ES-I3 (cell line): ENCODE data around the gene TNFRSF8.

ENCODE experiments used
- H3K36me3 ChIP-seq: 2 replicates; pipeline ENCODE4 v1.6.1; 2013; ENCODE audit warnings: mild to moderate bottlenecking, low read length, control low read depth, moderate library complexity; ENCODE audit not compliant: insufficient read depth
- H3K4me1 ChIP-seq: 2 replicates; pipeline ENCODE4 v1.6.1; 2013; ENCODE audit warnings: mild to moderate bottlenecking, control low read depth, low read length; ENCODE audit not compliant: insufficient read depth
- H3K9ac ChIP-seq: 2 replicates; pipeline ENCODE4 v1.6.1; 2013; ENCODE audit warnings: low read depth, mild to moderate bottlenecking, low read length, moderate library complexity
- H3K9me3 ChIP-seq: 2 replicates; pipeline ENCODE4 v1.6.1; 2013; ENCODE audit warnings: mild to moderate bottlenecking, low read length, moderate library complexity; ENCODE audit not compliant: control insufficient read depth, insufficient read depth

Gene TNFRSF8

GRCh38 chr1:12180315-12180714 lies 117.2 kb downstream of the TNFRSF8 start:
- no peaks in the 10 kb centered on the region for H3K36me3 ChIP-seq
- peaks cover 19% of the 10 kb centered on the region for H3K4me1 ChIP-seq
- H3K9ac ChIP-seq, result no peak overlapping the region
- H3K9me3 ChIP-seq, result 0 out of 2 replicates have a peak, but pooled peaks cover 1% of the 10 kb centered on the region

DNA sequence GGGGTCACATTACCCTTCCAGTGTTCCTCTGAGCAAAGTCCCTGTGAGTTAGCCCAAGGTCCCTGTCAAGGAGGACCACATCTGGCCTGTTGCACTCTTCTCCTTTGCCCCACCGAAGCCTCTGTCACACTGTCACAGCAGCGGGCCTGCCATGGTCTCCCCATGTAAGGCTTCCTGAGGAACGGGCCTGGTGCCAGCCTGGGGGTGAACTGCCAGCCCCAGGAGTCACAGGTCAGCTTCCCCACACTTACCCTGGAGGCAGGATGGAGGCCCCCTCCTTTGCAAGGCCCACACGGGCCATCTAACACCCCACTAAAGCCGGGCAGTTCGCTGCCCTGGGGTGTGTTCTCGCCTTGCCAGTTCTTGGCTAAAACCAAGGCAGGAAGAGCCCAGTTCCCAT lies 117.8 kb downstream of the TNFRSF8 start:
- H3K4me1 ChIP-seq, result peaks cover 16% of the 10 kb centered on the region
- H3K36me3 ChIP-seq, result no peaks in the 10 kb centered on the region
- 0 out of 2 replicates have a peak, but pooled peaks cover 5% of the 10 kb centered on the region for H3K9me3 ChIP-seq
- no peak overlapping the region for H3K9ac ChIP-seq

DNA sequence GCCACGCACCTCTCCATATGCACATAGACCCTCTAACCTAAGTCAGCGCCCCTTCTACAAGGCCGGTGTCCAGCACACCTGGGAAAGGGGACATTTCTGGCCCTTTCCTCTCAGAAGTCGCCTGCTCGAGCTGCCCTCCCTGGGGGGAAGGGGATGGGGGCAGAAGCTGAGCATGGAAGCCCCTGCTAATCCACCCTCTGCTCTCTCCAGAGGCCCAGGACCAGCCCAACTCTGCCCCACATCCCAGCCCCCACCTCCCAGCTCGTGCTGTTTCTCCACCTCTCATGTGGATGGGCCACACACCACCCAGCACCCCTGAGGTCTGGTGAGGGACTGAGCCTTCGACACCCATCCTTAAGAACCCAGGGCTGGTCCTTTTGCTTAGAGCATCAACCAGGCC lies 118.5 kb downstream of the TNFRSF8 start:
- Histone ChIP-seq H3K9ac (no peak overlapping the region), H3K36me3 (no peaks in the 10 kb centered on the region), H3K4me1 (peaks cover 16% of the 10 kb centered on the region), H3K9me3 (0 out of 2 replicates have a peak, but pooled peaks cover 5% of the 10 kb centered on the region)

GRCh38 chr1:12182410-12182984 lies 119.4 kb downstream of the TNFRSF8 start:
- H3K36me3 ChIP-seq, result no peaks in the 10 kb centered on the region
- H3K9me3 ChIP-seq, result 0 out of 2 replicates have a peak, but pooled peaks cover 5% of the 10 kb centered on the region
- H3K4me1 ChIP-seq, result peaks cover 15% of the 10 kb centered on the region
- H3K9ac ChIP-seq, result no peak overlapping the region

GRCh38 chr1:12183095-12183794 lies 120.1 kb downstream of the TNFRSF8 start:
- Histone ChIP-seq H3K9me3 (0 out of 2 replicates have a peak, but pooled peaks cover 5% of the 10 kb centered on the region), H3K4me1 (peaks cover 11% of the 10 kb centered on the region; the same call in 1 of the 2 replicates), H3K36me3 (no peaks in the 10 kb centered on the region), H3K9ac (no peak overlapping the region)

DNA sequence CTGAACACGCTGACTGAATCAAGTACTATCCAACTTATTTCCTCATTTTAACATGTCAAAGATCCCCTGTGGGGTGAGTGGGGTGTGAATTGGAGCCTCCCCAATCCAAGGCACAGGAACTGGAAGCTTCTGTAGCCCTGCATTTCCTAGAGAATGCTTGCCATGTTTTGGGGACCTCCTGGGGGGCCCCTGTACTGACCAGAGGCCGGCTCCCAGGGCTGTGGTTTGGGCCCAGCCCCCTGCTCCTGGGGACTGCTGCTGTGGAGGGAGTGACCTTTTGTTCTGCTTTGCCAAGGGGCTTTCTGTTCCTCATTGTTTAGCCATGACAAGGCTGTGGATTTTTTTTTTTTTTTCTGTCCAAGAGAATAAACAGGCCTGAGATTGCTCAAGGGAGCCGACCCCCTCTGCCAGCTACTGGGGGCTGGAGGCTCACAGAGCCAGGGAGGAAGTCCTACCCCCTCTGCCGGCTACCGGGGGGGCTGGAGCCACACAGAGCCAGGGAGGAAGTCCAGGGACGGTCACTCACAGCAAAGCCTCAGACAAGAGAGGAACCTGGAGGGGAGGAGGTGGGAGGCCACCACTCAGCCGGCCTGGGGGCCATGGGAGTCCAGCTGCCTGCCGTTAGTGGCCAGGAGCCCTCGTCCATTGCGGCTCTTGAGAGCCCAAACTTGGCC lies 121.0 kb downstream of the TNFRSF8 start:
- Histone ChIP-seq H3K36me3 (no peaks in the 10 kb centered on the region), H3K4me1 (peaks cover 9% of the 10 kb centered on the region; the same call in 1 of the 2 replicates), H3K9ac (no peak overlapping the region), H3K9me3 (0 out of 2 replicates have a peak, but pooled peaks cover 5% of the 10 kb centered on the region)

- peaks cover 7% of the 10 kb centered on the region; the same call in 1 of the 2 replicates for H3K4me1 ChIP-seq
- H3K36me3 ChIP-seq, result no peaks in the 10 kb centered on the region
- H3K9me3 ChIP-seq, result 0 out of 2 replicates have a peak, but pooled peaks cover 5% of the 10 kb centered on the region
- no peak overlapping the region for H3K9ac ChIP-seq
Measured at GRCh38 chr1:12185036-12185917, 122.2 kb downstream of the TNFRSF8 start.

DNA sequence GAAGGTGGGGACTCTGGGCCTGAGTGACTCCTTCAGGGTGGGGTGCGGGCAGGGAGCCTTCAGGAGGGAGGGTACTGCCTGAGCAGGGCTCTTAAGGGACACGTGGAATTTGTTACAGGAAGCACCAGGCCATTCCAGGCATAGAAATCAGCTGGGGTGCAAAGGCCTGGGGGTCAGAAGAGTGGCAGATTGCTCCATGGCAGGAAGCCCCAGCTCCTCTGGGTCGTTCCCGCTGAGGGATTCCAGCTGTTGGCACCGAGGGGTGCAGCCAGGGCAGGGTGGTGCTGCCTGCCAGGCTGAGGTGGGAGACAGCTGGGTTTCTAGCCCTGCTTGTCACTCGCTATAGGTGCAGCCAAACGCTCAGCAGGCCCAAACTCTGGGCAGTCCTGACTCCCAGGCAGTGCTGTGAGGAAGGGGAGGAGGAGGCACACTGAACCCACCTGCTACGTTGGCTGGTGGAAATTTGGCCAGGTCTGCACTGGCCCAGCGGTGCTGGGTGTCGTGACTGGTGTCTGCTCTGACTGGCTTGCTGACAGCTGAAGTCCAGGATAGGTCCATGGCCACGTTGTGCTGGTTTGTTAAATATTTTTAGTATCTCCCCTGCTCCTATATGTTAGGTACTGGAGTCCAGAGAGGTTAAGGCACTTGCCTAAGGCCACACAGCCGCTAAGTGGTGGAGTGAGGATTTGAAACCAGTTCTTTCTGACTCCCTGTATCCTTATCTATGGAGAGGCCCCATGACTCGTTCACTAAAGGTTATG lies 123.0 kb downstream of the TNFRSF8 start:
- Histone ChIP-seq H3K4me1 (peaks cover 7% of the 10 kb centered on the region; the same call in 1 of the 2 replicates), H3K36me3 (no peaks in the 10 kb centered on the region), H3K9ac (no peak overlapping the region), H3K9me3 (0 out of 2 replicates have a peak, but pooled peaks cover 5% of the 10 kb centered on the region)

GRCh38 chr1:12186679-12186985 lies 123.5 kb downstream of the TNFRSF8 start:
- H3K36me3 ChIP-seq, result no peaks in the 10 kb centered on the region
- 0 out of 2 replicates have a peak, but pooled peaks cover 5% of the 10 kb centered on the region for H3K9me3 ChIP-seq
- peaks cover 7% of the 10 kb centered on the region; the same call in 1 of the 2 replicates for H3K4me1 ChIP-seq
- H3K9ac ChIP-seq, result no peak overlapping the region

GRCh38 chr1:12188115-12188514 lies 125.0 kb downstream of the TNFRSF8 start:
- H3K9me3 ChIP-seq, result 0 out of 2 replicates have a peak, but pooled peaks cover 5% of the 10 kb centered on the region
- no peak overlapping the region for H3K9ac ChIP-seq
- H3K36me3 ChIP-seq, result no peaks in the 10 kb centered on the region
- peaks cover 7% of the 10 kb centered on the region; the same call in 1 of the 2 replicates for H3K4me1 ChIP-seq

- peaks cover 7% of the 10 kb centered on the region; the same call in 1 of the 2 replicates for H3K4me1 ChIP-seq
- no peaks in the 10 kb centered on the region for H3K36me3 ChIP-seq
- H3K9ac ChIP-seq, result no peak overlapping the region
- H3K9me3 ChIP-seq, result 0 out of 2 replicates have a peak, but pooled peaks cover 5% of the 10 kb centered on the region
Measured at GRCh38 chr1:12188657-12189327, 125.7 kb downstream of the TNFRSF8 start.

- no peak overlapping the region for H3K9ac ChIP-seq
- H3K36me3 ChIP-seq, result no peaks in the 10 kb centered on the region
- peaks cover 4% of the 10 kb centered on the region; the same call in 1 of the 2 replicates for H3K4me1 ChIP-seq
- H3K9me3 ChIP-seq, result 0 out of 2 replicates have a peak, but pooled peaks cover 5% of the 10 kb centered on the region
Measured at GRCh38 chr1:12189328-12189682, 126.2 kb downstream of the TNFRSF8 start.
